ENCODE results near the gene IP6K1. TPM values are rescaled to one million over a fixed set of nuclear protein-coding genes. Genes with fewer than 3 reads are reported as not detected.
A peak's percentile ranks its signal among the peaks of the same experiment; 100 is the strongest.
"Not testable (repeated sequence)": the region's sequence is repeated elsewhere in the genome, so short reads cannot be mapped to it uniquely, and the experiment has no call there.

The IP6K1 gene
- total RNA-seq, 3 donors from 2014 or later: 37.2 to 39.0 (median 38.2) TPM

GRCh38 chr3:49706456-49707112 is 79.8 kb downstream of the IP6K1 start:
- Mint-ChIP-seq H3K27me3 (ENCODE audit: low read depth) (no peaks in the 10 kb centered on the region), H3K36me3 (ENCODE audit: insufficient read depth) (peaks cover 5% of the 10 kb centered on the region), H3K9me3 (no peaks in the 10 kb centered on the region), H3K4me1 (ENCODE audit: low read depth) (peaks cover 2% of the 10 kb centered on the region), H3K4me3 (no peak overlapping the region)
- DNase-seq (no peak), ATAC-seq (no peak)

- no peak for ATAC-seq
- Mint-ChIP-seq H3K27me3 (ENCODE audit: low read depth) (no peaks in the 10 kb centered on the region), H3K36me3 (ENCODE audit: insufficient read depth) (peaks cover 5% of the 10 kb centered on the region), H3K9me3 (no peaks in the 10 kb centered on the region), H3K4me3 (no peak overlapping the region), H3K4me1 (ENCODE audit: low read depth) (peaks cover 2% of the 10 kb centered on the region)
- no peak for DNase-seq
Measured at GRCh38 chr3:49705390-49705960, 80.9 kb downstream of the IP6K1 start.

DNA sequence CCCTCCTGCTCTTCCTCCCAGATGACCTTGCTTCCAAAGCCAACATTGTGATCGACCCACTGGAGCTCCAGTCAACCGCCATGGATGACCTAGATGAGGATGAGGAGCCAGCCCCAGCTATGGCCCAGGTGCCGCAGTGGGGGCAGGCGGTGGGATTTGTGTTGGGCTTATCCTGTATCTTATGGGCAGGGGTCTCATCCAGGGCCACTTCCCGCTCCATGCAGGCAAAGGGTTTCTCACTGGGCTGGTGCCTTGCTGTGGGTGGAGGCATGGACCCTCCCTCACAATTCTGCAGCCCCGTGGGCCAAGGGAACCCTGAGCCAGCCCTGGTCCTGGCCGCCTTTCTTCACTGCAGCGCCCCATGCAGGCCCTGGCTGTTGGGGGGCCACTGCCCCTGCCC is 81.7 kb downstream of the IP6K1 start:
- Mint-ChIP-seq H3K36me3 (ENCODE audit: insufficient read depth) (peaks cover 8% of the 10 kb centered on the region), H3K4me1 (ENCODE audit: low read depth) (peaks cover 2% of the 10 kb centered on the region), H3K27me3 (ENCODE audit: low read depth) (no peaks in the 10 kb centered on the region), H3K9me3 (no peaks in the 10 kb centered on the region), H3K4me3 (no peak overlapping the region)
- ATAC-seq (no peak), DNase-seq (no peak)

GRCh38 chr3:49703956-49704355 is 82.4 kb downstream of the IP6K1 start:
- Mint-ChIP-seq H3K36me3 (ENCODE audit: insufficient read depth) (peaks cover 8% of the 10 kb centered on the region), H3K27me3 (ENCODE audit: low read depth) (no peaks in the 10 kb centered on the region), H3K4me1 (ENCODE audit: low read depth) (peaks cover 2% of the 10 kb centered on the region), H3K9me3 (no peaks in the 10 kb centered on the region), H3K4me3 (no peak overlapping the region)
- ATAC-seq (no peak), DNase-seq (no peak)

- Mint-ChIP-seq H3K4me1 (ENCODE audit: low read depth) (peaks cover 2% of the 10 kb centered on the region), H3K36me3 (ENCODE audit: insufficient read depth) (peaks cover 7% of the 10 kb centered on the region), H3K4me3 (no peak overlapping the region)
Measured at GRCh38 chr3:49703443-49703927, 82.9 kb downstream of the IP6K1 start.

GRCh38 chr3:49702672-49703071 is 83.7 kb downstream of the IP6K1 start:
- ATAC-seq (no peak), DNase-seq (no peak)
- Mint-ChIP-seq H3K4me1 (ENCODE audit: low read depth) (peaks cover 2% of the 10 kb centered on the region), H3K27me3 (ENCODE audit: low read depth) (no peaks in the 10 kb centered on the region), H3K36me3 (ENCODE audit: insufficient read depth) (peaks cover 7% of the 10 kb centered on the region), H3K9me3 (no peaks in the 10 kb centered on the region), H3K4me3 (no peak overlapping the region)

More at GRCh38 chr3:49703443-49703927, 82.9 kb downstream of the IP6K1 start:
- H3K9me3 Mint-ChIP-seq: no peaks in the 10 kb centered on the region
- H3K27me3 Mint-ChIP-seq (ENCODE audit: low read depth): no peaks in the 10 kb centered on the region
- ATAC-seq (peak; percentile 97 to 98), DNase-seq (peak; percentile 59)

GRCh38 chr3:49701388-49702077 is 84.8 kb downstream of the IP6K1 start:
- no peaks in the 10 kb centered on the region for H3K9me3 Mint-ChIP-seq
- peaks cover 7% of the 10 kb centered on the region for H3K36me3 Mint-ChIP-seq (ENCODE audit: insufficient read depth)
- peaks cover 2% of the 10 kb centered on the region for H3K4me1 Mint-ChIP-seq (ENCODE audit: low read depth)
- no peak for DNase-seq
- no peak overlapping the region for H3K4me3 Mint-ChIP-seq
- no peak for ATAC-seq
- H3K27me3 Mint-ChIP-seq (ENCODE audit: low read depth): no peaks in the 10 kb centered on the region

GRCh38 chr3:49700453-49701128 is 85.8 kb downstream of the IP6K1 start:
- ATAC-seq: no peak
- no peaks in the 10 kb centered on the region for H3K9me3 Mint-ChIP-seq
- DNase-seq: no peak
- peaks cover 7% of the 10 kb centered on the region for H3K36me3 Mint-ChIP-seq (ENCODE audit: insufficient read depth)
- H3K4me3 Mint-ChIP-seq: no peak overlapping the region
- H3K27me3 Mint-ChIP-seq (ENCODE audit: low read depth): no peaks in the 10 kb centered on the region
- peaks cover 2% of the 10 kb centered on the region for H3K4me1 Mint-ChIP-seq (ENCODE audit: low read depth)

DNA sequence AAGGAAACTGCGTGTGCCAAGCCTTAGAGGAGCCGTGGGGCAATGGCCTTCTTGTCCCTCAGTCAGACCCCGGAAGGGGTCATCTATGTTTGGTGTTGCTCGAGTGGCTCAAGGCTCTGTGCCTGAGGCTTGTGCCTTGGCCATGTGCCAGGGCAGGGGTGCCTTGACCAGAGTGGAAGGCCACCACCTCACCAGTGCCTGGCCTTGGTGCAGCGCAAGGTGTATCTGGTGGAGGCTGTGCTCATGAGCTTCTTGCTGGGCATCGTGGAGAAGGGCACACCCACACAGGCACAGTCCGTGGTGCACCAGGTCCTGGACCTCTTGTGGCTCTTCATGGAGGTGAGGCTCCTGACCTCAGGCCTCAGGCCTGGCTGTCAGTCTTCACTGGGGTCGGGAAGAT is 86.3 kb downstream of the IP6K1 start:
- H3K9me3 Mint-ChIP-seq: no peaks in the 10 kb centered on the region
- H3K27me3 Mint-ChIP-seq (ENCODE audit: low read depth): no peaks in the 10 kb centered on the region
- H3K36me3 Mint-ChIP-seq (ENCODE audit: insufficient read depth): peaks cover 7% of the 10 kb centered on the region
- H3K4me1 Mint-ChIP-seq (ENCODE audit: low read depth): peaks cover 2% of the 10 kb centered on the region
- no peak overlapping the region for H3K4me3 Mint-ChIP-seq
- no peak for ATAC-seq
- DNase-seq: no peak

- ATAC-seq: no peak
- H3K4me1 Mint-ChIP-seq (ENCODE audit: low read depth): peaks cover 2% of the 10 kb centered on the region
- no peaks in the 10 kb centered on the region for H3K27me3 Mint-ChIP-seq (ENCODE audit: low read depth)
- H3K36me3 Mint-ChIP-seq (ENCODE audit: insufficient read depth): peaks cover 7% of the 10 kb centered on the region
- no peak for DNase-seq
- no peak overlapping the region for H3K4me3 Mint-ChIP-seq
- H3K9me3 Mint-ChIP-seq: no peaks in the 10 kb centered on the region
Measured at GRCh38 chr3:49699281-49699979, 86.9 kb downstream of the IP6K1 start.

DNA sequence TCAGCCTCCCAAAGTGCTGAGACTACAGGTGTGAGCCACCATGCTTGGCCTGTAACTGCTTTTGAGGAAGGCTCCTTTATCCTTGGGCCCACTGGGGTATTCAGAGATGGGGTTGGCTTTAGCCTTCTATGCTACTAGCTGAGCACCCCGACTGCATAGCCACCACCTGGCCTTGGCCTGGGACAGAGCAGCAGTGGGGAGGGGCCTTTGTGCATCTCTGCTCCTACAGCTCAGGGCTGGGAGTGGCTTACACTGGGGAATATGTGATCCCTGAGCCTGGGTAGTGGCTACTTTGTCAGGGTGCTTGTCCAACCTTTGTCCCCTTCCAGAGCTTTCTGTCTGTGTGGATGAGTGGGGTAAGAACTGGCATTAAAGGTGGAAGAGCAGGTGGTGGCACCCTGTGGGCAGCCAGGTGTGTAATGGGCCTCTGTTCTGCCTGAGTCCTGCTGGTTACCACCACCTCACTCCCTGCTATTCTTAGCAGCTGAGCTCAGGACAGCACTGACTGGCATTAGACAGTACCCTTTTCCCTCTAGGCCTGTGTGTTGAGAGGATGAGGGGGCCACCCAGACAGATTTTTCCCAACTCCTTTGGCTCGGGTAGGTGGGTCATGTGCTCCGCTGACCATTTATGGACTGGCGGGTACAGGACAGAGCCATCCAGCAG is 90.9 kb downstream of the IP6K1 start:
- peaks cover 14% of the 10 kb centered on the region for H3K4me1 Mint-ChIP-seq (ENCODE audit: low read depth)
- H3K9me3 Mint-ChIP-seq; H3K36me3 Mint-ChIP-seq (ENCODE audit: insufficient read depth); H3K4me3 Mint-ChIP-seq; H3K27me3 Mint-ChIP-seq (ENCODE audit: low read depth); DNase-seq; ATAC-seq: not testable (repeated sequence)

DNA sequence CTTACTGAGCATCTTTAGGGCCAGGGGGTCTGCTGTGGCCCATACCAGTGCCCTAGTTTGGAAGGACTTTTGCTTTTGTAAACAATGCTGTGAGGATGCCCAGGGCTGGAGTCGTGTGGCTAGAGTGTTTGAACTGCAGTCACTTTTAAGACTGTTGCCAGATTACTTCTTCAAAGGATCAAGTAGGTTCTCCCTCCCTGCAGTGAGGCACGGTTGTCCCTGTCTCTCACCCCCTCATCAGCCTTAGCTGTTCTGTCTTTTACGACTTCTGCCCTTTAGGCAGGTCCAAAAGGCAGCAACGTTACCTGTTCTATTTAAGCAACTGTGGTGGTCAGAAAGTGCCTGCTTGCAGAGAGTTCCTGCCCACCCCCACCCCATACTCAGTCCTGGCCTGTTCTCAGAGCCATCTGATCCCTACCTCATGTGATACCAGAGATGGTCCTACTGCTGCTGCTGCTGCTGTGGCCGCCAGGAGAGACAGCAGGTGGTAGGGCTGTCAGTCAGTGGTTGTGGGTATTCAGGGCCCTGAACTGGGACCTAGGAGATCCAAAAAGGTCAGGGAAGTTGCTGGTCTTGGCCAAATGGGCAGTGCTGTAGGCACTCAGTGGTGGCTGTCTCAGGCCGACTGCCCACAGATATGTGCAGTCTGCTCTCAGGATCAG is 91.8 kb downstream of the IP6K1 start:
- not testable (repeated sequence) for H3K27me3 Mint-ChIP-seq (ENCODE audit: low read depth); H3K4me3 Mint-ChIP-seq; DNase-seq; H3K36me3 Mint-ChIP-seq (ENCODE audit: insufficient read depth); ATAC-seq; H3K9me3 Mint-ChIP-seq
- H3K4me1 Mint-ChIP-seq (ENCODE audit: low read depth): peaks cover 21% of the 10 kb centered on the region

- not testable (repeated sequence) for ATAC-seq; H3K9me3 Mint-ChIP-seq; H3K36me3 Mint-ChIP-seq (ENCODE audit: insufficient read depth); DNase-seq; H3K27me3 Mint-ChIP-seq (ENCODE audit: low read depth)
- Mint-ChIP-seq H3K4me3 (peak overlapping the region; percentile 26), H3K4me1 (ENCODE audit: low read depth) (peaks cover 38% of the 10 kb centered on the region)
Measured at GRCh38 chr3:49691481-49691880, 94.9 kb downstream of the IP6K1 start.
